A172 (cell line): ENCODE measurements around the gene CARD9. TPM values are rescaled to one million over a fixed set of nuclear protein-coding genes. Genes with fewer than 3 reads are reported as not detected.
A peak's percentile ranks its signal among the peaks of the same experiment; 100 is the strongest.

Experiments used
- DNase-seq: peaks from one replicate; pipeline ENCODE4 v3.0.0-alpha.2; 2015; ENCODE audit warnings: low spot score
- total RNA-seq: library from RNA; depleted of rRNA; stranded (reverse); fragments of >200 nt; shearing (Covaris generic); gene quantifications from 2 replicates; pipeline ENCODE4 v1.2.3, GENCODE V29; 2014

CARD9 gene
- total RNA-seq, 1 experiment from 2014 or later = 0.95 TPM

DNA sequence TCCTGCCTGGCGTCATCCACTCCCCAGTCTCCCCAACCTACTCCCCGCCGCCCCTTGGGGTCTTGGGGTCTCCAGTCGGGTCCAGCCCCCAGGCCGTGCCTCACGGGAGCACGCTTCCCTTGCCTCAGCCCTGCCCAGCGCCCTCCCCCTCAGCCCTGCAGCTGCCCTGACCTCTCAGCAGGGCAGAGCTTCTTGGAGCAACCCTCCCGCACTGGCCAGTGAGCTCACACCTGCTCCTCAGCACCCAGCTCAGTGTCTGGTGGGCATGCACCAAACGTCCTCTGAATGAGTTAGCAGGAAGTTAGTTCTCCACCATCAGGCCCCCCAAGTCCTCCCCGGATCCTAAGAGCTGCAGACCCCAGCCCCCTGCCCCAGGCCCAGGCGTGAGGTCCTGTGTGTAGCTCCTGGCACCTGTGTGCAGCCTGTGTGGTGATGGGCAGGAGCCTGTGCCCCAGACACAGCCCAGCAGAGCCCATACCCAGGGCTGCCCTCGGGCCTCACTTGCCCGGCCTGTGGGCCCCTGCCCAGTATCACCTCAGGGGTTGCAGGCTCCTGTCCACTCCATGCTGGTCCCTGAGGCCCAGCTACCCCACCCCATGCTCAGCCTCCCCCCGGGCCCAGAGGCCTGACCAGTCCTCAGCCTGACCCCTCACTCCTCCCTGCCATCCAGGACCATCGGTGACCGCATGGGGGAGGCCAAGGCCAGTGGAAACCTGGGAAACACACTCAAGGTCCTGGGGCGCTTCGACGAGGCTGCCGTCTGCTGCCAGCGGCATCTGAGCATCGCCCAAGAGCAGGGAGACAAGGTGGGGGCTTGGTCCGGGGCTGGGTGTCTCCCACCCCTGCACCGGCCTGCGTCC, 37.9 kb downstream of the CARD9 start:
- no peak for DNase-seq

DNA sequence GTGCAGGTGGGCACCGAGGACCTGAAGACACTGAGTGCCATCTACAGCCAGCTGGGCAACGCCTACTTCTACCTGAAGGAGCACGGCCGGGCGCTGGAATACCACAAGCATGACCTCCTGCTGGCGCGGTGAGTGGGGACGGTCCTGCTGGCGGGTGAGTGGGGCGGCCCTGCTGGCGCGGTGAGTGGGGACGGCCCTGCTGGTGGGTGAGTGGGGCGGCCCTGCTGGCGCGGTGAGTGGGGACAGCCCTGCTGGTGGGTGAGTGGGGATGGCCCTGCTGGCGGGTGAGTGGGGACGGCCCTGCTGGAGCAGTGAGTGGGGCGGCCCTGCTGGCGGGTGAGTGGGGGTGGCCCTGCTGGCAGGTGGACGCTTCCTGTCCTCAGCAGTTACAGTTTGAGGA, 38.9 kb downstream of the CARD9 start:
- no peak for DNase-seq

GRCh38 chr9:136333486-136333885, 40.0 kb downstream of the CARD9 start:
- DNase-seq = no peak

- DNase-seq = no peak
These were observed 40.4 kb downstream of the CARD9 start for GRCh38 chr9:136333045-136333444.

- no peak for DNase-seq
These were observed 40.9 kb downstream of the CARD9 start for GRCh38 chr9:136332482-136332983.

DNA sequence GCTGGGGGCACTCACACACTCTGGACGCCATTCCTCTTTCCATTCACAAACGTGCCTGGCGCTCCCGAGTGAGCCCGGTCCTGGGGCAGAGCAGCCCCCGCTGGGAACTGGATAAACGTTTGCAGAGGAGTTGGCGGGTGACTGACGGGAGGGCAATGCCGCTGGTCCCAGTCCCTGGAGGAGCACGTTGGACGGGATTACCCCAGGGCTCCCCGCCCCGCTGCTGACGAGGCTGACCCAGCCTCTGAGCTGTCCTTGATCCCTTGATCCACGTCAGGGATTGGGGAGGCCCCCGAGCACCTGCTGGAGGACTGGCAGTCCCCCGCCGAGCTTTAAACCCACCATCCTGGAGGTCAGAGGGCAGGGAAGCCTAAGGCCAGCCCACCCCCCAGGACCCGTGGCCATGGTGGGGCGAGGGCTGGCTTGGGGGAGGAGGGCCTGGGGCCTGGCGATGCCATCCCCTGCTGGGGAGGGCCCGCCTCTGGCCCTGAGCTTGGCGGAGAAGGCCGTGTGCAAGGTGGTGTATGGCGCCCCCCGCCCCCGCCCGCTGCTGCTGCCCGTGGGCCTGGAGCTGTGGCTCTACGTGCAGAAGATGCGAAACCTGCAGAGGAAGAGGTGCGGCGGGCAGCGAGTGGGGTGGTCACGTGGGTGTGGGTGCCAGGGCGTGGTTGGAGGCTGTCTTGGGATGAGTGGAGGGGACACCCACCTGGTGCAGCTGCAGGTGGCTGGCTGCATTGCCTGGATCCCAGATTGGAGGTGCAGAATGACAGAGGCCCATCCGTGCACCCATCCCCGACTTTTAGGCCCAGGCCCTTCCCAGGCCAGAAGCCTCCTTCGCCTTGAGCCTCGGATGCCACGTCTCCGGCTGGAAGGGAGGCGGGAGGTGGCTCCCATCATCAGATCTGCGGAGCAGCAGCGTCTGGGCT, 41.6 kb downstream of the CARD9 start:
- no peak for DNase-seq

DNA sequence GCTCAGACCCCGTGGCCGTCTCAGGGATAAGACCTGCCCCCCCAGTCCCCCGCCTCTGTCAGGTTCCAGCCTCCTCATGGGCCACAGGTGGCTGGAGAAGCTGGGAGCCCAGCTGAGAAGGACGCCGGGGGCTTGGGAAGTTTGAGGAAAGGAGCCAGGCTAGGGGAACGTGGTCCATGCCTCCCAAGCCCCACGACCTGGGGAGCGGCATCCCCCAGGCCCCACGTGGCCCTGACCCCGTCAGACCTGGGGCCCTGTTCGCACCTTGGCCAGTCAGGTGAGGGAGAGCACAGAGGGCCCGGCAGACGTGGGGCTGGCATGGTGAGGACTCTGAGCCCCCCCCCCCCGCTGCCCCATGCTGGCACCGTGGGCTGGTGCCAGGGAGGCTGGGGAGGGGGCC, 42.4 kb downstream of the CARD9 start:
- DNase-seq = no peak

DNA sequence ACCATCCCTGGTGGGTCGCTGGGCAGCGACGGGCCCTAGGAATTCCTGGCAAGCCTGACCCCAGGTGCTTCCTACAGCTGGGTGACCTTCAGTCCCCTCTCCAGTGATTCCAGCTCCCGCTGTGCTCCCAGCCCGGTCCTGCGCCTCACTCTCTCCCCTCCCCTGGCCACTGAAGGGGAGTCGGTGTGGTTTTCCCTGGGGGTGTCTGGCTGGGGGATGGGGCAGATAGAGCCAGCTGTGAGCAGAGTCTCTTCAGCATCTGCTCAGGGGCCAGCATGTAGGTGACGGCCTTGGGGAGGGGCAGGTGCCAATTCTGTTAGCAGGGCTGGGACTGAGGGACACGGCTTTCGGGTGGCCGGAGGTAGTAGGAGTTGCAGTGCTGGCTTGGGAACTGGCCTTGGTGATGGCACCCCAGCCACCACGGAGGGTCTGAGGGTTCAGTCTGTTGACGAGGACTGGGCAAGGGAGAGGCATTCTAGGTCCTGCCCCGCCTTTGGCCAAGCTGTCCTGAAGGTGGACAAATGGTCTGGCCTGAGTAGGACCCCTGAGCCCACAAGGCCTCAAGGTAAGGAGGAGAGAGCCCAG, 43.0 kb downstream of the CARD9 start:
- no peak for DNase-seq

- DNase-seq = no peak
These were observed 43.6 kb downstream of the CARD9 start for GRCh38 chr9:136329636-136330405.

DNA sequence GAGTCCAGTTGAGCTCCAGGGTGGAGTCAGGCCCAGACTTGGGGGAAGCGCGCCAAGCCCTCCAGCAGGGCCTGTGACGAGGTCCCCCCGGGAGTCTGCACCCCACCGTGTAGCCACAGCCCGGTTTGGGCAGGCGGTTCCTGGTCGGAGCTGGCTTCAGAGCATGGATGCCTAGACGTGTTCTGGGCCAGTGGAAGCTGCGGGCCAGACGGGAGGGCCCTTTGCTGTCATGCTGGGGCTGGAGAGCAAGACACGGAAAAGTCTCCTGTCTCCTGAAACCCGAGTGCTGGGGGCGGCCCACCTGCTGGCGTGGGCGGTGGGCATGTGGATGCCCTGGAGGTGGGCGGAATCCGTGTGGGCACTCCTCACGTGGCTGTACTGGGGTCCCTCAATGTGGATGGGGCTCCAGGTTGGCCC, 44.2 kb downstream of the CARD9 start:
- DNase-seq = no peak

- DNase-seq = no peak
These were observed 44.8 kb downstream of the CARD9 start for GRCh38 chr9:136328622-136329041.

DNA sequence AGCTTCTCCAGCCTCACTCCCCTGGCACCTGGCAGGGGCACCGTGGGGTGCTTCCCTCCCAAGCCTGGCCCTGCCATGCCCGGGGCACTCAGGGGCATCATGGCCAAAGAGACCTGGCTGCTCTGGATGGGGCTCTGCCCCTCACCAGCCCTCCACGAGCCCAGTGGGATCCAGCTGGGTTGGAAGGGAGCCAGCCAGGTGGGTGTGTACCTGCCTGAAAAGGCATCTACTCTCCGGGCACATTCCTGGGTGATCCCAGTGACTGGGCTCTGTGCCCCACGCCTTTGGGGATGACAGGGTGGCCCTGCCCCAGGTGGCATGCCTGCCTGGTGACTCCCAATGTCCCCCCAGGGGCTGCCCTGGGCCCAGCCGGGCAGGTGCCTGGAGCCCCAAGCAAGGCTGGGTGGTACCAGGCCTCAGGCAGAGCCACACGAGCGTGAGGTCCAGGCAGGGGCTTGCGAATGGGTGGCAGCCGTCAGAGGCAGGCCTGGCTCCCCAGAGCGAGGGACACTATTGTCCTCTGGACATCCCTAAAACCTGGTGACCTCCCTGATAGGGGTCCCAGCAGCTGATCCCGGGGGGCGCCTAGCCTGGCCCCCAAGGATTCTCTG, 45.4 kb downstream of the CARD9 start:
- DNase-seq = no peak

GRCh38 chr9:136327304-136327974, 46.0 kb downstream of the CARD9 start, which contains the start of gene GPSM1:
Gene GPSM1 (plus strand): TSS chr9:136327539. CDS start chr9:136327696, 157 bp downstream.
- no peak for DNase-seq

DNA sequence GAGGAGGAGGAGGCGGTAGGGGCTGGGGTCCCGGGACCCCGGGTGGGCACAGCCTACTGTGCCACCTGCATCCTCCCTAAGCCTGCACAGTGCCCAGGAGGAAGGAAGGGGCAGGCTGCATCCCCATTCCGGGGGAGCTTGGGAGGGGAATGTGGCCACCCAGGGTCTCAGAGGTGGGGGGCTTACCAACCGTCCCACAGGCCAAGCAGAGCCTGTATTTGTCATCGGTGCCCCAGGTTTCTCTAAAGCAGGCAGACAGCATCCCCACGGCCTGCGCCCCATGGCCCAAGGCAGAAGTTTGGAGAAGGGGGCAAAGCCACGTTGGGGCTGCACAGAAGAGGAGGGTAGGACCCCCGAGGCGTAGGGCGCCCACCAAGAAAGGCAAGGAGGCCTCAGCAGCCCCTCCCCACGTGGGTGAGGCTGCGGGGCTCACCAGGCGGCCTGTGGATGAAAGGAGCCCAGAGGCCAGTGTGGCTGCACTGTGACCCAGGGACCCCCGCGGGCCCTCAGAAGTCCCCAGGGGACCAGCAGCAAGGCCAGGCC, 46.6 kb downstream of the CARD9 start:
- no peak for DNase-seq

DNA sequence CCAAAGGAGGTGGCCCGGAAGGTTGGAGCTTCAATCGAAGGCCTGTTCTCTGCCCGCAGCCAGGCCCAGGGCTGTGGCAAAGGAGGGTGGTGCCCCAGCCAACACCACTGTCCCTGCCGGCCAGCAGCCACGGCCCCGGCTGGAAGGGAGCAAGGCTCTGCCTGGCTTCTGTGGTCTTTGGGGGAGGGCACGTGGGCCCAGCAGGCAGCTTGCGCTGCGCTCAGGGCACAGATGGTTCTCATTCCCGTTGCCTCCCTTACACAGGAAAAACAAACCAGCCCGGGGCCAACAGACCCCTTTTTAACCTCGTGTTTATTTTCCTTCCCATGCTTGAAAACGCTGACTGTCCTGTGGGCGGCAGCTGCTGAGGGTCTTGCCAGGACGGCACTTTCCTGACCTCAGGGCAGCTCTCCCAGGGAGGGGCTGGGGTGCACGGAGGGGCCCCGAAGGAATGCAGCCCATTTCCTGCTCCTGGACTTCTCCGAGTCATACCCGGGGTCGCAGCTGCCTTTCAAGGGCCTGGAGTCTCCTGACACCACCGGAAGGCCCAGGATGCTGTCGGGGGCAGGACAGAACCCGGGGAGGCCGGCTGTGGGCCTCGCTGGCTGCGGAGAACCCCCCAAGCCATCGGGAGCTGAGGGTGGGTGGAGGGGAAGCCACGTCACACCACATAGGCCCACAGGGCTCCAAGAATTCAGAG, 47.3 kb downstream of the CARD9 start:
- DNase-seq = peak; percentile 66

DNA sequence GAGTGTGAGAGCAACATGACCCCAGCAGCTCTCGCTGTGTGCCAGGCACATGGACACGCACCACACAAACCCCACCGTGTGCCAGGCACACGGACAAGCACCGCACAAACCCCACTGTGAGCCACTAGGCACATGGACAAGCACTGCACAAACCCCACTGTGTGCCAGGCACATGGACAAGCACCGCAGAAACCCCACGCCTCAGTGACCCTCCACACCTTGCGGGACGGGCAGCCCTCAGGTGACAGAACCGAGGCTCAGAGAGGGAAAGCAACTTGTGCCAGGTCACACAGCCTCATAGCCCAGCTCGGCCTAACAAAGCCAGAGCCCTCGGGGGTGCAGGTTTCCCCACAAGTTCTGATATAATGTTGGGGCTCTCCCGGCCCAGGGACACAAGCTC, 48.1 kb downstream of the CARD9 start:
- no peak for DNase-seq

- no peak for DNase-seq
These were observed 48.8 kb downstream of the CARD9 start for GRCh38 chr9:136324501-136325300.

- DNase-seq = no peak
These were observed 50.1 kb downstream of the CARD9 start for GRCh38 chr9:136323371-136323789.
